PC-9 (cell line): ENCODE results near the gene RIPOR2.

Source experiments
- CTCF ChIP-seq: fragments of 200-600 bp; sonication (generic); conservative IDR thresholded peaks from 2 replicates; pipeline ENCODE4 v1.6.1; 2017; ENCODE audit warnings: mixed run types, antibody characterized with exemption, mild to moderate bottlenecking, moderate library complexity
- EZH2 ChIP-seq: fragments of 200-600 bp; sonication (generic); IDR thresholded peaks from 2 replicates; pipeline ENCODE4 v1.8.0; 2017; ENCODE audit warnings: antibody characterized with exemption, low read depth

GRCh38 chr6:24809728-24810127 is 126.0 kb downstream of the RIPOR2 start:
- TF ChIP-seq CTCF, result no peak
- TF ChIP-seq EZH2, result no peak
